GM18858 (cell line): ENCODE measurements around the gene PPP2R3A.

Experiments
- ATAC-seq: cut with Tn5 transposase; IDR thresholded peaks from one replicate; pipeline ENCODE4 v1.9.1; 2021; ENCODE audit not compliant: unreplicated experiment

PPP2R3A gene

DNA sequence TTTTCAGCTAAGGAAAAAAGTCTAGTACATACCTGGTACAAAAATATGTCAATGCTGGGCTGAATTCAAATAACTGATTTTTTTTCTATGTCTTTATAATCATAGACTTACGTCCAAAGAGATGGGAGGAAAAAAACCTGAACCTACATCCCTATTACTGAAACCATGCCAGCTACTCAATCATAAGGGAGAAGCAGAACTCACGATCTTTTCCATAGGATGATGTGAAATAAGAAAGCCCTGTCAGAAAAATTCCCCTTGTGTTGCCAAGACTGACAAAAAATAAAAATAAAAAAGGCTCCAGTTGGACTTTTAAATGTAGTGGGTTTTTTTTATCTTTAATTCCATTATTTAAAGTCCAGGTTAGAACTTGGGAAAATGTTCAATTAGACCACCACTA is 227.3 kb downstream of the PPP2R3A start:
- no peak for ATAC-seq

- no peak for ATAC-seq
These were observed 227.9 kb downstream of the PPP2R3A start for GRCh38 chr3:136193278-136194054.

- ATAC-seq: no peak
These were observed 229.1 kb downstream of the PPP2R3A start for GRCh38 chr3:136194409-136195257.

DNA sequence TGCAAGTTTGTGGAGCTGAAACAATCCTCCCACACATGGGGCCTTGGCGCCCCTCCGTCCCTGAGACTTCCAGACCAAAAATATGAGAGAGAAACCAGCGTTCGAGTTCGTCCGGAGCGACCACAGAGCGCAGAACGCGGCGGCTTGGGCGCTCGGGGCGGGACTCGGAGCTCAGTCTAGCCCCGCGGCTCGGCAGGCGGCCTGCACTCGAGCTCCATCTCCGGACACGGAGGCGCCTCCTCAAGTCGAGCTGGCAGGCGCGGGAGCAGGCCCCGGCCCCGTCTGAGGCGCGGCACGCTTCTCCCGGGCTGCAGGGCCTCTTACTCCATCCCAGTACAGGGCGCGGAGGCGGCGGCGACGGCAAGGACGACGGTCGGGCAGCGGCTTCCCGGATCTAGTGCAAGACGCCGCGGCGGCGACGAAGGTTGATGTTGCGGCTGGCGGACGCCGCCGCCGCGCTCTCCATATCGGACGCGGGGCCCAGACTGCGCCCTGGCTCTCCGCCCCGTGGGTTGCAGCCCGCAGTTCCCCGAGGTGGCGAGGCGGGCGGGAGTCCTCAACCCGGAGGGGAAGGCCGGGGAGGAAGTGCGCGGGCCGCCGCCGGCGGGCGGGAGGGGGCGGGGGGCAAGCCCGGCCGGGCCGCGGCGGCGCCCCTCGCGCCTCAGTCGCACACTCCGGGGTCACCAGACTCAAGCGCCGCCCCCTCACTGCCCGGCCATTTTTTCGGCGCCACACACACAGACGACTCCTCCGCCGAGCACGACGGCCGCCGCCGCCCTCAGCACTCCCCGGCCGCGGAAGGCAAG is 229.9 kb downstream of the PPP2R3A start:
- peak; percentile 10 for ATAC-seq

- peak; percentile 2 for ATAC-seq
These were observed 230.5 kb downstream of the PPP2R3A start, which contains the start of gene MSL2 for GRCh38 chr3:136196064-136196400. TSS of gene MSL2 (minus strand) at chr3:136196335. CDS start at chr3:136195113, 1,222 bp downstream.

DNA sequence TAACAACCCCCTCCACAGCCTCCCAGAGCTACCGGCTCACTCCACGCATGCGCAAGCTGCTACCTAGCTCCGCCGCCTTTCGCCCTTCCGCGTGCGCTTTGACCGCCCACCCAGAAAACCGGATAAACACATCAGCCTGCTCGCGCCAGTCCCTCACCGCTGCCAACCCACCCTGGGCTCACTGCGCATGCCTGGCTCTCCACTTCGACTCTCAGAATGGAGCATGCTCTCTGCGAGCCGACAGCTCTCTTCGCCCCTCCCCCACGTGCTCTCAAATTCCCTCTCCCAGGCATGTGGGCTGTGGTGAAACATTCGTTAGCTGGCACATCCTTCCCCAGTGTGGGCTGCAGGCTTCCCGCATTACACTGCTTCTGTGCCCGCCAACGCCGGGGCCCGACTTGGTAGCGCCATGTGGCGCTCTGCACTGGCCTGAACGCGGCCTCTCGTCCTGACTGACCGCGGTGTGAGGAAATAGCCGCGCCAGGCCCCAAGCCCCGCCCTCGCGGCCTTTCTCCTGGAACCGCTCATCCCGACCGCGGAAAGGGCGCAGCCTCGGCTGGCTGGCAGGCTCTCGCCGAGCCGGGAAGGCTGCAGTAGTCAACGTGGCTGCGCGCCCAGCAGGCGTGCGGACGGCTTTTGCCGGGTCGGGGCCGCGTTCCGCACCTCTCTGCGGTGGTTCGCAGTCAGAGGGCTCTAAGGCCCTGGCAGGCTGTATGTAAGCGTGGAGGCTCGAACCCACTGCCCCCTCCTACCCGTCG is 231.1 kb downstream of the PPP2R3A start:
- peak; percentile 58 for ATAC-seq

- ATAC-seq: no peak
These were observed 231.7 kb downstream of the PPP2R3A start for GRCh38 chr3:136197159-136197793.
